ENCODE measurements around the gene TTF1.

GRCh38 chr9:132383462-132383883, 23.2 kb downstream of the TTF1 start:
- TF ChIP-seq ATF3 (CRISPR knock-in tag; conservative IDR thresholded peaks at IDR 0.05): no peak
- no peak for TF ChIP-seq SP1 (CRISPR knock-in tag; conservative IDR thresholded peaks at IDR 0.05)
- no peak for TF ChIP-seq CTCF (IDR thresholded peaks at IDR 0.05)

All from WTC11 (cell line).